Endothelial cell of umbilical vein (primary cell): ENCODE results near the gene RMRP. TPM values are rescaled to one million over a fixed set of nuclear protein-coding genes. Genes with fewer than 3 reads are reported as not detected.

Experiments used
- BruUV-seq: library from RNA; stranded (reverse); fragments of 400-500 nt; replicated peaks from 2 replicates; lab custom pipeline; 2021; lab: Mats Ljungman, UMichigan
- CTCF ChIA-PET: fragments of 300-600, 350-600 bp; sonication (Branson Sonifier 250); formaldehyde crosslinking; loops from one replicate; lab custom pipeline; 2021; ENCODE audit warnings: antibody characterized with exemption, inconsistent platforms; lab: Charles Lee
- POLR2A ChIA-PET: fragments of 300-600, 350-600 bp; sonication (Branson Sonifier 250); formaldehyde crosslinking; loops from one replicate; lab custom pipeline; 2021; ENCODE audit warnings: antibody characterized with exemption, inconsistent platforms; lab: Charles Lee
- DNase-seq: peaks from one replicate; pipeline ENCODE4 v3.0.0-alpha.2; 2011; ENCODE audit warnings: low read depth, low spot score
- FAIRE-seq: peaks from 2 replicates; lab custom pipeline; 2011; peaks lifted over from hg19 to GRCh38; lab: Jason Lieb, UNC
- H2AFZ ChIP-seq: 2 replicates; pipeline ENCODE4 v1.6.0; 2012; ENCODE audit warnings: low read depth, low read length, control low read depth, inconsistent platforms
- H3K27ac ChIP-seq: 2 replicates; pipeline ENCODE4 v1.5.1; 2011; ENCODE audit warnings: low read depth, mild to moderate bottlenecking, control low read depth, low read length, moderate library complexity; ENCODE audit not compliant: insufficient read depth
- H3K27me3 ChIP-seq, 2 experiments: 2 replicates each; pipeline versions ENCODE4 v1.6.0 to v1.6.1; 2011; ENCODE audit warnings: low read length in 2 of 2, mixed read lengths in 1 of 2; ENCODE audit not compliant: control insufficient read depth in 2 of 2, insufficient read depth in 2 of 2
- H3K36me3 ChIP-seq, 2 experiments: 2 replicates in 1 of 2; 3 replicates in 1 of 2; pipeline ENCODE4 v1.5.1; 2011; ENCODE audit warnings: low read length in 2 of 2, mild to moderate bottlenecking in 1 of 2, moderate library complexity in 1 of 2; ENCODE audit not compliant: control insufficient read depth in 2 of 2, insufficient read depth in 2 of 2; ENCODE audit errors: extremely low read depth in 1 of 2
- H3K4me1 ChIP-seq: 3 replicates; pipeline ENCODE4 v1.5.1; 2011; ENCODE audit warnings: mild to moderate bottlenecking, low read length; ENCODE audit not compliant: control insufficient read depth, insufficient read depth; ENCODE audit errors: extremely low read depth
- H3K4me2 ChIP-seq: 2 replicates; pipeline ENCODE4 v1.6.1; 2011; ENCODE audit warnings: low read length, control low read depth, mixed read lengths; ENCODE audit not compliant: insufficient read depth
- H3K4me3 ChIP-seq, 3 experiments: fragments of 200-600 bp in 1 of 3; sonication (generic), shearing (Covaris generic) in 1 of 3; replicated peaks in 1 of 3; 2 replicates each; pipeline ENCODE4 v1.5.1; 2011 to 2016; ENCODE audit warnings: control low read depth in 3 of 3, low read length in 3 of 3, mild to moderate bottlenecking in 2 of 3, inconsistent platforms in 1 of 3, low read depth in 1 of 3, moderate library complexity in 1 of 3; ENCODE audit not compliant: insufficient read depth in 1 of 3
- H3K79me2 ChIP-seq: 2 replicates; pipeline ENCODE4 v1.6.0; 2012; ENCODE audit warnings: low read length, inconsistent platforms; ENCODE audit not compliant: control insufficient read depth, insufficient read depth
- H3K9ac ChIP-seq: replicated peaks from 2 replicates; pipeline ENCODE3; 2011; ENCODE audit warnings: low read length, control low read depth; ENCODE audit not compliant: insufficient read depth; ENCODE audit errors: extremely low read depth
- H3K9me1 ChIP-seq: replicated peaks from 3 replicates; pipeline ENCODE4 v1.6.0; 2011; ENCODE audit warnings: mild to moderate bottlenecking, low read length; ENCODE audit not compliant: control insufficient read depth, insufficient read depth; ENCODE audit errors: extremely low read depth
- H3K9me3 ChIP-seq: replicated peaks from 2 replicates; pipeline ENCODE4 v1.5.1; 2012; ENCODE audit warnings: low read length, inconsistent platforms; ENCODE audit not compliant: control insufficient read depth, insufficient read depth
- H4K20me1 ChIP-seq: replicated peaks from 2 replicates; pipeline ENCODE3; 2011; ENCODE audit warnings: mild to moderate bottlenecking, low read length; ENCODE audit not compliant: control insufficient read depth, insufficient read depth; ENCODE audit errors: extremely low read depth
- CTCF ChIP-seq, 2 donors: IDR thresholded peaks; 1 replicate in 1 of 2; 2 replicates in 1 of 2; pipeline ENCODE4 v1.5.1; 2011; ENCODE audit warnings: low read length in 2 of 2, mild to moderate bottlenecking in 2 of 2, moderate library complexity in 2 of 2, control low read depth in 1 of 2, inconsistent platforms in 1 of 2, low read depth in 1 of 2; ENCODE audit not compliant: insufficient read depth in 1 of 2; ENCODE audit errors: extremely low read depth in 1 of 2
- EZH2 ChIP-seq: IDR thresholded peaks from 2 replicates; pipeline ENCODE4 v1.6.1; 2012; ENCODE audit warnings: borderline replicate concordance, low read depth, mild to moderate bottlenecking, moderate library complexity, low read length, inconsistent platforms; ENCODE audit not compliant: severe bottlenecking
- FOS ChIP-seq: IDR thresholded peaks from 2 replicates; pipeline ENCODE4 v1.6.1; 2011; ENCODE audit warnings: mild to moderate bottlenecking, low read length, moderate library complexity, borderline replicate concordance; ENCODE audit not compliant: insufficient read depth
- GATA2 ChIP-seq: IDR thresholded peaks from 2 replicates; pipeline ENCODE4 v1.7.0; 2011; ENCODE audit warnings: low read depth, mild to moderate bottlenecking, moderate library complexity, mixed read lengths, low read length; ENCODE audit not compliant: insufficient read length, insufficient read depth
- JUN ChIP-seq: IDR thresholded peaks from 2 replicates; pipeline ENCODE4 v1.6.1; 2011; ENCODE audit warnings: borderline replicate concordance, low read depth; ENCODE audit not compliant: insufficient read length, insufficient read depth
- MAX ChIP-seq: IDR thresholded peaks from 2 replicates; pipeline ENCODE4 v1.6.1; 2011; ENCODE audit not compliant: insufficient read depth, insufficient read length
- MYC ChIP-seq: IDR thresholded peaks from one replicate; pipeline ENCODE4 v1.6.1; 2011; ENCODE audit warnings: mild to moderate bottlenecking, low read depth, low read length
- POLR2A ChIP-seq: IDR thresholded peaks from 2 replicates; pipeline ENCODE4 v1.6.1; 2012; ENCODE audit warnings: low read depth, mild to moderate bottlenecking, control low read depth, low read length
- POLR2AphosphoS5 ChIP-seq: IDR thresholded peaks from 2 replicates; pipeline ENCODE4 v1.6.1; 2012; ENCODE audit warnings: low read depth, mild to moderate bottlenecking, control low read depth, low read length, moderate library complexity; ENCODE audit not compliant: insufficient read depth
- dilution Hi-C: fragments of 300-500 bp; cut with MboI; formaldehyde crosslinking; loops from one replicate; pipeline ENCODE4 v1.15.0; 2019; ENCODE audit warnings: low sequenced_read_pairs; ENCODE audit not compliant: extremely low pct_ligation_motif_present
- intact Hi-C: fragments of 100-400 bp; cut with micrococcal nuclease; formaldehyde crosslinking; loops from one replicate; pipeline ENCODE4 v1.10.0; 2022
- polyA plus RNA-seq, 4 experiments: library from polyadenylated mRNA; depleted of rRNA in 3 of 4; stranded (reverse) in 3 of 4; unstranded in 1 of 4; fragments of >200 nt; gene quantifications; 2 replicates each; pipeline versions ENCODE4 v1.2.1 to v1.2.3, GENCODE V29; 2011 to 2012; ENCODE audit warnings: missing spikeins in 1 of 4
- total RNA-seq: library from RNA; stranded (reverse); gene quantifications from 2 replicates; pipeline ENCODE4 v1.2.3, GENCODE V29; 2021

The RMRP gene
- total and polyA plus RNA-seq, 2 donors (not counting 3 experiments of a cell fraction or from before 2014, with no cell fraction given), result 19,118 TPM; not detected in 1

- Histone ChIP-seq H3K9me1 (no peaks in the 10 kb centered on the region), H3K4me3 (no peak overlapping the region), H3K36me3 (peaks cover 63 to 81% of the 10 kb centered on the region in 2 experiments), H4K20me1 (no peaks in the 10 kb centered on the region), H2AFZ (no peak overlapping the region), H3K27ac (no peak overlapping the region), H3K9me3 (no peaks in the 10 kb centered on the region), H3K27me3 (no peaks in the 10 kb centered on the region), H3K4me1 (no peaks in the 10 kb centered on the region), H3K9ac (no peak overlapping the region), H3K79me2 (no peaks in the 10 kb centered on the region), H3K4me2 (no peak overlapping the region)
- ChIA-PET CTCF (interaction anchor here (2.0 kb wide), 1 partner anchor 10 kb away, joined by 15 read pairs; no protein-coding TSS in a partner anchor), POLR2A (no interaction called here)
- intact Hi-C loops, result no loop called here
- TF ChIP-seq EZH2 (no peak), GATA2 (no peak), JUN (no peak), MAX (no peak), POLR2A (no peak), POLR2AphosphoS5 (no peak), MYC (no peak), FOS (no peak), CTCF (IDR thresholded peaks at IDR 0.05; ENCODE audit: extremely low read depth in 1 of 2, insufficient read depth in 1 of 2, low read depth in 1 of 2, low read length in 2 of 2) (no peak)
- FAIRE-seq (no peak), DNase-seq (no peak)
- dilution Hi-C loops, result no loop called here
- BruUV-seq, result no TSS peak
Observed at GRCh38 chr9:35706951-35707350, 49.1 kb upstream of the RMRP start.
